Adrenal gland (tissue), 5 donors: ENCODE results near the gene ACOT11.

Experiments used
- POLR2A ChIP-seq, 2 donors: fragments of 450-650 bp; IDR thresholded peaks; one replicate each; pipeline ENCODE4 v1.6.1; 2017; ENCODE audit warnings: antibody characterized with exemption in 2 of 2, mild to moderate bottlenecking in 2 of 2, moderate library complexity in 1 of 2
- TF ChIP-seq, protein P1 (sequence below), 6 experiments: fragments of 450-650 bp in 4 of 6; fragments of 200-600 bp in 2 of 6; sonication (generic) in 1 of 6; IDR thresholded peaks; 1 replicate in 5 of 6; 2 replicates in 1 of 6; pipeline versions ENCODE4 v1.5.1 to v1.8.0; 2016 to 2021; ENCODE audit warnings: antibody characterized with exemption in 6 of 6, mild to moderate bottlenecking in 2 of 6, moderate library complexity in 1 of 6
- donor health status: DM: no; HTN: no; CAD: no.

DNA sequence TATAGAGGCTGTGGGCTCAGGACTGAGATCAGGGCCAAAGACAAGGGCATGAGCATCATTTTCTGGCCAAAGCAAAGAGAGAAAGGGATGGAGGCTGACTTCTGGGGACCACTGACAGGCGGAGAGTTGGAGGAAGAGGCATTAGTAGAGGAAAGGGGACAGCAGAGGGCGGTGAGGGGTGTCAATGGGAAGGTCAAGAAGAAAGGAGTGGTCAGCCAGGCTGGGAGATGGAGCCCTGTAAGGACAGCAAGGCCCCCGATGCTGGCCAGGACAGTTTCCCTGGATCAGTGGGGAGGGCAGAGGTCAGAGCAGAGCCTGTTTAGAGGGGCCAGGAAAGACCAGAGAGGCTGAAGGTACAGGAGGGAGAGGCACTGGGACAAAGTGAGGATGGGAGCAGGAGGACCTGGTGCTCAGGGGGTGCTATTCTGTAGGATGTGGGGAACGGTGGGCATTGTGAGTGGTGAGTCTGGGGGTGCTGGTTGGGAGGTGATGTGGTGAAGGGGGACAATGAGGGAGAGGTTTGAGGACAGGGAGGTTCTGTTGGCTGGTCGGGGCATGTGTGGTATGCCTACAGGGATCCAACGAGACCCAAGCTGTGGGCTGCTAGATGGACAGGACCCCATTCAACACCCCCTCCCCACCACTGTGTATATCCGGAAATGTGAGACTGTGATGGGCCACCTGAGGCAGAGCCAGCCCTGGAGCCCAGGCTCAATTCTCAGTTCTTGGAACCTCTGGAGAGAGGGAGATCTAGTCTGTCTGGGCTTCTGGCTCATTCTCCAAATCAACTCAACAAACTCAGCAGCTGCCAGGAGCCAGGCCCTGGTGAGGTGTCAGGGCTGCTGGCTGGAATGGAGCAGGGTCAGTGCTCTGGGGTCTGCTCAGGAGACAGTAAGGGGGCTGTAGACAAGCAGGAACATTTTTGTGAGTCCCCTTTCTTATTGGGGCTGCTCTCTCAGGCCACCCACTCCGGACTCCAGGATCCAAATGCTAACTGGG is 76.7 kb downstream of the ACOT11 start:
- TF ChIP-seq POLR2A (IDR thresholded peaks at IDR 0.05) = no peak
- TF ChIP-seq, protein P1, sequence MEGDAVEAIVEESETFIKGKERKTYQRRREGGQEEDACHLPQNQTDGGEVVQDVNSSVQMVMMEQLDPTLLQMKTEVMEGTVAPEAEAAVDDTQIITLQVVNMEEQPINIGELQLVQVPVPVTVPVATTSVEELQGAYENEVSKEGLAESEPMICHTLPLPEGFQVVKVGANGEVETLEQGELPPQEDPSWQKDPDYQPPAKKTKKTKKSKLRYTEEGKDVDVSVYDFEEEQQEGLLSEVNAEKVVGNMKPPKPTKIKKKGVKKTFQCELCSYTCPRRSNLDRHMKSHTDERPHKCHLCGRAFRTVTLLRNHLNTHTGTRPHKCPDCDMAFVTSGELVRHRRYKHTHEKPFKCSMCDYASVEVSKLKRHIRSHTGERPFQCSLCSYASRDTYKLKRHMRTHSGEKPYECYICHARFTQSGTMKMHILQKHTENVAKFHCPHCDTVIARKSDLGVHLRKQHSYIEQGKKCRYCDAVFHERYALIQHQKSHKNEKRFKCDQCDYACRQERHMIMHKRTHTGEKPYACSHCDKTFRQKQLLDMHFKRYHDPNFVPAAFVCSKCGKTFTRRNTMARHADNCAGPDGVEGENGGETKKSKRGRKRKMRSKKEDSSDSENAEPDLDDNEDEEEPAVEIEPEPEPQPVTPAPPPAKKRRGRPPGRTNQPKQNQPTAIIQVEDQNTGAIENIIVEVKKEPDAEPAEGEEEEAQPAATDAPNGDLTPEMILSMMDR (IDR thresholded peaks at IDR 0.05) = no peak
